Measurements from ENCODE around the gene MBD2. TPM values are rescaled to one million over a fixed set of nuclear protein-coding genes. Genes with fewer than 3 reads are reported as not detected.
"Not testable (repeated sequence)": the region's sequence is repeated elsewhere in the genome, so short reads cannot be mapped to it uniquely, and the experiment has no call there.

MBD2 gene
- total RNA-seq, 2 experiments from 2014 or later, result 39.2 to 176 TPM

GRCh38 chr18:54220406-54220805 is 4.1 kb downstream of the MBD2 start:
- peak; percentile 60 for DNase-seq (ENCODE audit: low spot score)
- Histone ChIP-seq H3K9me3 (ENCODE audit: low read length) (no peaks in the 10 kb centered on the region), H3K36me3 (ENCODE audit: insufficient read depth, low read length) (peaks cover 55% of the 10 kb centered on the region), H4K20me1 (ENCODE audit: insufficient read depth, low read length) (no peaks in the 10 kb centered on the region), H2AFZ (ENCODE audit: low read length) (no peak overlapping the region), H3K4me3 (ENCODE audit: low read depth, low read length, poor library complexity, severe bottlenecking) (peak overlapping the region; percentile 88), H3K27ac (ENCODE audit: low read depth, low read length, poor library complexity, severe bottlenecking) (peak overlapping the region; percentile 99), H3K79me2 (ENCODE audit: insufficient read depth, low read depth, low read length) (peaks cover 88% of the 10 kb centered on the region), H3K4me1 (ENCODE audit: insufficient read depth, low read length, poor library complexity, severe bottlenecking) (peaks cover 70% of the 10 kb centered on the region), H3K4me2 (ENCODE audit: low read length) (peak overlapping the region; percentile 70), H3K9me2 (ENCODE audit: insufficient read depth, low read length) (no peaks in the 10 kb centered on the region)
- TF ChIP-seq EZH2phosphoT487 (IDR thresholded peaks at IDR 0.05; ENCODE audit: borderline replicate concordance, low read depth, low read length) (no peak), CTCF (conservative IDR thresholded peaks at IDR 0.05; ENCODE audit: low read length) (no peak)
- intact Hi-C loops (cut with micrococcal nuclease; ENCODE audit: unreplicated experiment), result loop anchor here (1.0 kb wide), 1 partner anchor 10 kb away; no protein-coding TSS in a partner anchor
- POLR2A ChIA-PET, result interaction anchor here (1.0 to 4.1 kb wide), 4 partner anchors 11 to 48 kb away, joined by 3 to 53 read pairs (median 3); no protein-coding TSS in a partner anchor
- TSS peak; percentile 13 for BruUV-seq (replicated peaks)
- CTCF ChIA-PET (ENCODE audit: unreplicated experiment), result no interaction called here

- peak overlapping the region; percentile 70 for H3K4me2 ChIP-seq (ENCODE audit: low read length)
- peak overlapping the region; percentile 88 for H3K4me3 ChIP-seq (ENCODE audit: low read depth, low read length, poor library complexity, severe bottlenecking)
- intact Hi-C loops (cut with micrococcal nuclease; ENCODE audit: unreplicated experiment); H4K20me1 ChIP-seq (ENCODE audit: insufficient read depth, low read length); H3K9me3 ChIP-seq (ENCODE audit: low read length); H3K9me2 ChIP-seq (ENCODE audit: insufficient read depth, low read length); H2AFZ ChIP-seq (ENCODE audit: low read length); BruUV-seq (replicated peaks): not testable (repeated sequence)
- H3K36me3 ChIP-seq (ENCODE audit: insufficient read depth, low read length), result peaks cover 67% of the 10 kb centered on the region
- ChIA-PET POLR2A (interaction anchor here (0.6 to 2.5 kb wide), 13 partner anchors 8 to 139 kb away, joined by 3 to 15 read pairs (median 5); partner anchors contain the start of genes C18orf54 and STARD6), CTCF (ENCODE audit: unreplicated experiment) (interaction anchor here (0.5 kb wide), 1 partner anchor 139 kb away, joined by 3 read pairs; the partner anchor contains the start of gene C18orf54)
- peak overlapping the region; percentile 99 for H3K27ac ChIP-seq (ENCODE audit: low read depth, low read length, poor library complexity, severe bottlenecking)
- peak; percentile 18 for DNase-seq (ENCODE audit: low spot score)
- peaks cover 100% of the 10 kb centered on the region for H3K79me2 ChIP-seq (ENCODE audit: insufficient read depth, low read depth, low read length)
- H3K4me1 ChIP-seq (ENCODE audit: insufficient read depth, low read length, poor library complexity, severe bottlenecking), result peaks cover 79% of the 10 kb centered on the region
These were observed 5.7 kb downstream of the MBD2 start for GRCh38 chr18:54218803-54219202.

- H3K9me3 ChIP-seq (ENCODE audit: low read length), result no peaks in the 10 kb centered on the region
- intact Hi-C loops (cut with micrococcal nuclease; ENCODE audit: unreplicated experiment), result no loop called here
- CTCF ChIA-PET (ENCODE audit: unreplicated experiment), result interaction anchor here (0.5 kb wide), 1 partner anchor 140 kb away, joined by 3 read pairs; the partner anchor contains the start of gene C18orf54
- BruUV-seq (replicated peaks), result no TSS peak
- no peak for TF ChIP-seq EZH2phosphoT487 (IDR thresholded peaks at IDR 0.05; ENCODE audit: borderline replicate concordance, low read depth, low read length)
- TF ChIP-seq CTCF (conservative IDR thresholded peaks at IDR 0.05; ENCODE audit: low read length), result no peak
- H3K4me3 ChIP-seq (ENCODE audit: low read depth, low read length, poor library complexity, severe bottlenecking), result peak overlapping the region; percentile 88
- H3K36me3 ChIP-seq (ENCODE audit: insufficient read depth, low read length), result peaks cover 69% of the 10 kb centered on the region
- H2AFZ ChIP-seq (ENCODE audit: low read length), result no peak overlapping the region
- peak; percentile 29 for DNase-seq (ENCODE audit: low spot score)
- peak overlapping the region; percentile 70 for H3K4me2 ChIP-seq (ENCODE audit: low read length)
- peaks cover 100% of the 10 kb centered on the region for H3K79me2 ChIP-seq (ENCODE audit: insufficient read depth, low read depth, low read length)
- H3K27ac ChIP-seq (ENCODE audit: low read depth, low read length, poor library complexity, severe bottlenecking), result peak overlapping the region; percentile 99
- POLR2A ChIA-PET, result interaction anchor here (0.6 to 2.5 kb wide), 15 partner anchors 8 to 139 kb away, joined by 3 to 15 read pairs (median 5); partner anchors contain the start of genes C18orf54 and STARD6
- no peaks in the 10 kb centered on the region for H3K9me2 ChIP-seq (ENCODE audit: insufficient read depth, low read length)
- H3K4me1 ChIP-seq (ENCODE audit: insufficient read depth, low read length, poor library complexity, severe bottlenecking), result peaks cover 84% of the 10 kb centered on the region
- no peaks in the 10 kb centered on the region for H4K20me1 ChIP-seq (ENCODE audit: insufficient read depth, low read length)
These were observed 6.2 kb downstream of the MBD2 start for GRCh38 chr18:54218299-54218698.
